ES-I3 (cell line): Measurements from ENCODE around the gene TRHDE.

Experiments used
- H3K36me3 ChIP-seq: 2 replicates; pipeline ENCODE4 v1.6.1; 2013; ENCODE audit warnings: mild to moderate bottlenecking, low read length, control low read depth, moderate library complexity; ENCODE audit not compliant: insufficient read depth
- H3K4me1 ChIP-seq: 2 replicates; pipeline ENCODE4 v1.6.1; 2013; ENCODE audit warnings: mild to moderate bottlenecking, control low read depth, low read length; ENCODE audit not compliant: insufficient read depth
- H3K9ac ChIP-seq: 2 replicates; pipeline ENCODE4 v1.6.1; 2013; ENCODE audit warnings: low read depth, mild to moderate bottlenecking, low read length, moderate library complexity
- H3K9me3 ChIP-seq: 2 replicates; pipeline ENCODE4 v1.6.1; 2013; ENCODE audit warnings: mild to moderate bottlenecking, low read length, moderate library complexity; ENCODE audit not compliant: control insufficient read depth, insufficient read depth

TRHDE gene

DNA sequence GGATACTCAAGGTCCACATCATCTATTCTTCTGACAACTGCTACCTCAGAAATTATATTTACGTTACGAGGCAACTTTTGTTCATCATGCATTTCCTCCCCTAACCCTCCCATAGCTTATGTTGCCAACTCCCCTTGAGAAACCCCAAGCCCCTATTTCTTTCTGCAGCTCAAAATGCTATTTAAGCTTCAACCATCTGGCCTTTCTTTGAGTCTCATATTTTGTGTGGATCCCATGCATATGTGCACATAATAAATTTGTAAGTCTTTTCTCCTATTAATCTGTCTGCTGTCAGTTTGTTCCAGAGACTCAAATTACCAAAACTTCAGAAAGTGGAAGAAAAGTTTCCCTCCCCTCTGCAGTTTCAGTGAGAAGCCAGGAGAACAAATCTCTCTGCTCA lies 444.1 kb downstream of the TRHDE start:
- Histone ChIP-seq H3K9ac (no peak overlapping the region), H3K4me1 (no peaks in the 10 kb centered on the region), H3K36me3 (no peaks in the 10 kb centered on the region; the same call in 1 of the 2 replicates), H3K9me3 (peaks cover 4% of the 10 kb centered on the region)

DNA sequence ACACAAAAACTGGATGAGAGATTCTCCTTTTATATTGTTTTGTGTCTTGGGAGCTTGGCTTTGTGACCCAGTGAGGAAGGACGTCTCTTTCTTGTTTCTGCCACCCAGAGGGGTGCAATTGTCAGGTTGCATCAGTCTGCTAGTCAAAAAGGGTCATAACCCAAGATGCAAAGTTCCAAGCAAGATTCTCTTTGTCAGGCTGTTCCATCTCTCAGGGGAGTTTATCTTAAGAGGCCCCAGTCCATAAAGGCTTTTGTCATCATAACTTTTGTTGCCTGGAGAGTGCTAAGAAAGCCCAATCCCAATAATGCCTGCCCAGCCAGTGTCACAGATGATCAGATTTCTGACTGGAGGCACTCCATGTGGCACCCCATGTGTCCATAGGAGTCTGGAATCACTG lies 444.9 kb downstream of the TRHDE start:
- Histone ChIP-seq H3K9me3 (peaks cover 10% of the 10 kb centered on the region), H3K9ac (no peak overlapping the region), H3K36me3 (no peaks in the 10 kb centered on the region; the same call in none of the 2 replicates), H3K4me1 (no peaks in the 10 kb centered on the region)
